Endometrial microvascular endothelial cells (primary cell): ENCODE results near the gene HARBI1. TPM values are rescaled to one million over a fixed set of nuclear protein-coding genes. Genes with fewer than 3 reads are reported as not detected.

Source experiments
- in situ Hi-C: cut with HindIII; loops from 2 replicates; pipeline ENCODE4 v1.10.0; 2017; ENCODE audit warnings: low sequenced_read_pairs, low pct_unique_long_range_greater_than_20kb; ENCODE audit errors: inconsistent ontology term
- total RNA-seq: library from RNA; depleted of rRNA; stranded (reverse); fragments of >200 nt; gene quantifications from one replicate; pipeline ENCODE4 v1.2.3, GENCODE V29; 2015; ENCODE audit errors: inconsistent ontology term

Gene HARBI1
- total RNA-seq, 1 donor from 2014 or later, result 3.4 TPM

DNA sequence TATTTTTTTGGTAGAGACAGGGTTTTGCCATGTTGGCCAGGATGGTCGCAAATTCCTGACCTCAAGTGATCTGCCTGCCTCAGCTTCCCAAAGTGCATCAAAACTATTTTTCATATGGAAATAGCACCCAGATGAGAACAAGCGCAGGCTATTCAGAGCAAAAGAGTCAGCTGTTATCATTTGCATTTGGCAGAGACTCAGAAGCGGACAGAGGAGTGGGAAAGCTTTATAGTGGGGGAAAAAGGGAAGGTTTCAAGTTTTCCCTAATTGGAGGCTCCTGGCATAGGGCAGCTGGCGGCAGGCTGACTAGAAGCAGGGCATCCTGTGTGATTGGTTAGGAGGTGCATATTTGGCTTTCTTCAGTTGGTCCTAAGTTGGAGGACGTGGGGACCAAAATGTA is 20.5 kb upstream of the HARBI1 start:
- in situ Hi-C loops, result no loop called here

- in situ Hi-C loops, result no loop called here
These were observed 18.6 kb upstream of the HARBI1 start for GRCh38 chr11:46635557-46636139.

DNA sequence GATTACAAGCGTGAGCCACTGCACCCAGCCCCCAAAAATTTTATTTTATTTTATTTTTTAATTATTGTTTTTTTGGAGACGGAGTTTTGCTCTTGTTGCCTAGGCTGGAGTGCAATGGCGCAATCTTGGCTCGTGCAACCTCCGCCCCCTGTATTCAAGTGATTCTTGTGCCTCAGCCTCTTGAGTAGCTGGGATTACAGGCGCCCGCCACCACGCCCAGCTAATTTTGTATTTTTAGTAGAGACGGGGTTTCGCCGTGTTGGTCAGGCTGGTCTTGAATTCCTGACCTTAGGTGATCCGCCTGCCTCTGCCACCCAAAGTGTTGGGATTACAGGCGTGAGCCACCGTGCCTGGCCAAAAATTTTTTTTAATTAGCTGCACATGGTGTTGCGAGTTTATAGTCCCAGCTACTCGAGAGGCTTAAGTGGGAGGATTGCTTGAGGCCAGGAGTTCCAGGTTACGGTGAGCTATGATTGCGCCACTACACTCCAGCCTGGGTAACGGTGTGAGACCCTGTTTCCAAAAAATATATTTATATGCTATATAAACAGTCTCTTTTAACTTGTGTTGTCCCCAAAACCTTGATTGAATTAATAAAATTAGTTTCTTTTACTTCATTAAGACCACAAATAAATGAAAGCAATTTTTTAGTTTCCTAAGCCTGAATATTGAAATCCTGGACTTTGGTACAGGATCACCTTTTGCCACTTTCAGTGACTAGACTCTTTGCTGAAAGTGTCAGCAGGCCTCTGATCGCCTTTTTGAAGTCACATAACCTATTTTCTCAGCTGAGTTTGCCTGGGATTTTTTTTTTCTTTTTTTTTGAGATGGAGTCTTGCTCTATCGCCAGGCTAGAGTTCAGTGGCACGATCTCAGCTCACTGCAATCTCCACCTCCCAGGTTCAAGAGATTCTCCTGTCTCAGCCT is 16.5 kb upstream of the HARBI1 start:
- in situ Hi-C loops, result no loop called here

DNA sequence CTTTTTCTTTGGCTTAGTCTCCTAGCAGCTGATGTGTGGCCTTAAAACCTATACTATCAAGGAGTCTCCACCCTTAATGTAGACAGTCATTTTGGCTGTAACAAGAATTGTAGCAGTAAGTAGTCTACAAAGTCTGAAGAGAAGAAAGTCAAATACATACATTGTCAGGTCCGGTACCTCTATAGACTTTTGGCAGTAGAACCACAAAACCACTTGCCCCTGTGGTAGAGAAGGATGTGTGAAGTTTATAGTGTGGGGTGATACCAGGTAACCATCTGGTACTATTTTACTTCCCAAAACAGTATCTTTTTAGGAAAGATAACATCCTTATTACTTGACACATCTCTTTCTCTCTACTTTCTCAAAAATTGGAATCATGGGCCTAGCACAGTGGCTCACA is 15.5 kb upstream of the HARBI1 start:
- in situ Hi-C loops, result no loop called here

GRCh38 chr11:46631676-46632075 is 14.6 kb upstream of the HARBI1 start:
- in situ Hi-C loops, result no loop called here

DNA sequence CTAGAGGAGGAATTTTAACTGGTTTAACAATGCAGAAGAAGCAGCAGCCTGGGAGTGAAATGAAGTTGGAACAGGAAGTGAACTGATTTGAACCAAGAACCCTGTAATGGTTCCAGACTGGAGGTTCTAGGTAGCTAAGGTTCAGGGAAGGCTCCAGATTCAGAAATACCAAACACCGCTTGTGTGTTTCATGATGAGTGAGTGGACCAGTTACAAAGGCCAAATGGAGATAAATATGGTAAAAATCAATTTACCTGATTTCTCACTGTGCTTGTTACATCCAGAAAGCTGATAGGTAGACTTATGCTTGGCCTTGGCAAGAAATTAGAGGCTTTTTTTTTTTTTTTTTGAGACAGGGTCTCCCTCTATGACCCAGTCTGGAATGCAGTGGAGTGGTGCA is 13.2 kb upstream of the HARBI1 start:
- in situ Hi-C loops, result no loop called here

GRCh38 chr11:46628961-46629360 is 11.9 kb upstream of the HARBI1 start:
- in situ Hi-C loops, result no loop called here

DNA sequence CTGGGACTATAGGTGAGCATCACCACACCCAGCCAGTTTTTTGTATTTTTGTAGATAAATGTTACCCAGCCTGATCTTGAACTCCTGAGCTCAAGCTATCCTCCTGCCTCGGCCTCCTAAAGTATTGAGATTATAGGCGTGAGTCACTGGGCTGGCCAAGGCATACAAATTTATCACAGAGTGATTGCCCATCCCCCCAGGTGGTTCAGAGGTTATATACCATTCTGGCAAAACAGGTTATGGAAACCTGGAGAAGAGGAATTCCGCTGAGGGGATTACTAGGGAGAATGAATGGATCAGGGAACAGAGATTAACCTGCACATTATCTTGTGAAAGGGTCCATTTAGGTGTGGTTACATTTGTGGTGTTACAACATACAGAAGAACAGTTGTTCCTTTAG is 8.4 kb upstream of the HARBI1 start:
- in situ Hi-C loops, result no loop called here

DNA sequence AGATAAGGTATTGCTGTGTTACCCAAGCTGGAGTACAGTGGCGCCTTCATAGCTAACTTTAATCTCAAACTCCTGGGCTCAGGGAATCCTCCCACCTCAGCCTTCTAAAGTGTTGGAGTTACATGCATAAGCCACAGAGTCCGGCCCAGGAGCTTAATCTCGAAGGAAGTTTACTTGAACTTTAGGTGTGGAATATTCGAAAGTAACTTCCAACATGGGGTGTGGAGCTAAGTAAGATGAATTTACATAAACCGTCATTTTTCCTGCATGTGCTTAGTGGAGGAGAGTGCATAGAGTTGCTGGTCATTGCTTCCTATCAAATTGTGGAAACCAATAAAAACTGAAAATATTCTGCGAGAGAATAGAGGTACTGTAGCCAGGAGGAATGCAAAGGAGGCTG is 1.8 kb upstream of the HARBI1 start:
- in situ Hi-C loops, result no loop called here

GRCh38 chr11:46617972-46618314 is 916 bp upstream of the HARBI1 start:
- in situ Hi-C loops, result no loop called here

- in situ Hi-C loops, result no loop called here
These were observed 385 bp downstream of the HARBI1 start for GRCh38 chr11:46616551-46617133.

DNA sequence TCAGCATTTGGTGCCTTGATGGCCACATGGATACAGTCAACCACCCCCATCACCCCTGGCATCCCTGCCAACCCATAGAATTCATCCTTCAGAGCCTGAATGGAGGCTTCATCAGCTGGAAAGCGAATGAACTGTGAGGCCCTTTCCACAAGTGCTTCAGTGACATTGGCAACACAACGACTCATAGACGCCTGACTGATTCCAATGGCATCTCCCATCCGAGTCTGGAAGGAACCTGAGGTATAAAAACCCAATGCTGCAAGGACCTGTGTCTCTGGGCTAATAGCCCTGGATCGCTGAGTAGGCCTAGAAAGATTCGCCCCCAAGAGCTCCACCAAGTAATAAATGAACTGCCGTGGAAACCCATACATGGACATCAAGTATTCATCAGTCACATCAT is 1.3 kb downstream of the HARBI1 start:
- in situ Hi-C loops, result no loop called here

DNA sequence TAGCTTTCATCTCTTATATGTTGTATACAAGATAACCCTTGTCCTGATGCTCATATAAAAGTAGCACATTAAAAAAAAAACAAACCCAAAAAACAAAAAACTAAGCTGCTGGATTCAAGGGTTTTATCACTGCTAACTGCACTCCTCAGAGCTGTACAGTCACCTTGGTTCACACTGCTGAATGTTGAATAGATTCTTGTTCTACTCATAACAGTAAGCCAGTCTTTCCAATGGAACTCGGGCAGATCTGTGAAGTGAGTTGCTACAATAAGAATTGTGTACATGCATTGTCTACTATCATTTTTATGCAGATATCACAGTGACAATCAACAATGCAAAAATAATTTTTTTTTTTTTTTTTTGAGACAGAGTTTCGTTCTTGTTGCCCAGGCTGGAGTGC is 4.7 kb downstream of the HARBI1 start:
- in situ Hi-C loops, result no loop called here

GRCh38 chr11:46611526-46612304 is 5.3 kb downstream of the HARBI1 start:
- in situ Hi-C loops, result no loop called here

GRCh38 chr11:46609386-46609785 is 7.6 kb downstream of the HARBI1 start:
- in situ Hi-C loops, result no loop called here

GRCh38 chr11:46607516-46607915 is 9.5 kb downstream of the HARBI1 start:
- in situ Hi-C loops, result no loop called here

DNA sequence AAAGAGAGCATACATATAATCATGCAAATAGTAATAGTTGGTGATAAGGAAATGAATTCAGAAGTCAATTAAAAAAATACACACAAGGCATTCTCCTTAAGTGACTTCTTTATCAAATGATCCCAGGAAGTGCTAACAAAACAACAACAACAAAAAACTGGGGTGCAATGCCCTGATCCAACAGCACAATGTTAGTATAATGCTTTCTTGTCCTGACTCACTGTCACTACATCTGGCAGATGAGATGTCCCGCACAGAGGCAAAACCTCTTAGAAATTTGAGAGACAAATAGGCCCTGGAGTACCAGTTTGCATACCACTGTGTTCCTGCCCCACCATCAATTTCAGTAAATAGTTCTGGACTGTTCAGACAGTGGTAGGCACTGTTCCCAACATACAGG is 12.2 kb downstream of the HARBI1 start:
- in situ Hi-C loops, result no loop called here

DNA sequence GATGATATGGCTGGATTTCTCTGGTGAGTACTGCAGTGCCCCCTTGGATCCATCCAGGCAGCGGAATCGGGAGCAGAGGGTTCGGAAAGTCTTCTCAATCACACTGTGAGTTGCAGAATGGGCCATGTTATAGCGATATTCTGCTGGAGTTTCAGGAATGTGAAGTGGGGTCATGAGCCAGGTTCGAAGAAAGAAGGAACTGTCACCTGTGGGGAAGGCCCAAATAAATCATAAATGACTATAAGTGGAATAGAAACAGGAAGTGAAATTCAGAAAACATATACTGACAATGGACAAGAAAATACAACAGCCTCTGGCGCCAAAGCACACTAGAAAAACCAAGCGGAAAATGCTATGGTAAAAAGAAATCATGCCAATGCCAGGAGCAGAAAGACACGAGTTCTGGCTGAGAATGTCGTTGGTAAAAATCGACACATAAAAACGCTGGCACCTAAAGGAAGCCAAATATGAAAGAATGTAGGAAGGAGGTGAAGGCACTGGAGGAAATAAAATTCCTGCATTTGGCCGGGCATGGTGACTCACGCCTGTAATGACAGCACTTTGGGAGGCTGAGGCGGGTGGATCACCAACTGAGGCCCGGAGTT is 13.2 kb downstream of the HARBI1 start:
- in situ Hi-C loops, result no loop called here

DNA sequence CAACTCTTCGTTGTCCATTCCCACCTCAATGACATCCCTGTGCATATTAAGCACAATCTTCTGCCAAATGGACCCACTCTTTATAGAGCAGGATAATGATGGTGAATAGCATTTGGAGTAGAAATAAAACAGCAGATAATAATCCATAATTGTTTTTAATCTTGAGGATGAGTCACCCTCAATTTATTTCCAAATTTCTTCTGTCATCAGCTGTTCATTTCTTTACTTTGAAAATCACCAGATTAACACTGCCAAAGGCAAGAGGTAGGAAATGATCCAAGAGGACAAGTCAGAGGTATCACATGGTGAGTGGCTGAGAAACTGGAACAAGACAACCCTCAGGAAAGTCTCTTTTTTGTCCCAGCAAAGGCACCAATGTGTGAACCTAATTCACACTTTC is 15.9 kb downstream of the HARBI1 start:
- in situ Hi-C loops, result no loop called here
